GM18873 (cell line): ENCODE measurements around the gene ARHGAP33.

Experiments used
- ATAC-seq: cut with Tn5 transposase; IDR thresholded peaks from one replicate; pipeline ENCODE4 v1.9.1; 2021; ENCODE audit warnings: mild to moderate bottlenecking, moderate library complexity, moderate number of reproducible peaks; ENCODE audit not compliant: unreplicated experiment, low FRiP score

ARHGAP33 gene

GRCh38 chr19:35777086-35777841, 1.9 kb downstream of the ARHGAP33 start:
- ATAC-seq = no peak

DNA sequence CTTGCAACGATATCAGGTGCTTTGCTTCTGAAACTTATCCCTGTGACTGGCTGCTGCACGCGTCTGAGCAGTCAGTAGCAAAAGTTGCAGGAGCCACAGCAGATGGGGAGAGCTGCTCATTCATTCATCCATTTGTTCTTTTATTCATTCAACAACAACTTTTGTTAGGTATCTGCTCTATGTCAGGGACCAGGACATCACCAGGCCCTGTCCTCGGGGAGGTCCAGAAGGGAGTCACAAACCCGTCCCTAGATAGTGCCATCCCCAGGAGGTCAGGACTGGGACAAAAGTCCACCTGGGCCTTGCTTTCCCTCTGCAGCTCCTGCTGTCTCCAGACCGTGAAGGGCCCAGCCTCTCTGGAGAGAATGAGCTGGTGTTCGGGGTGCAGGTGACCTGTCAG, 2.6 kb downstream of the ARHGAP33 start:
- no peak for ATAC-seq

DNA sequence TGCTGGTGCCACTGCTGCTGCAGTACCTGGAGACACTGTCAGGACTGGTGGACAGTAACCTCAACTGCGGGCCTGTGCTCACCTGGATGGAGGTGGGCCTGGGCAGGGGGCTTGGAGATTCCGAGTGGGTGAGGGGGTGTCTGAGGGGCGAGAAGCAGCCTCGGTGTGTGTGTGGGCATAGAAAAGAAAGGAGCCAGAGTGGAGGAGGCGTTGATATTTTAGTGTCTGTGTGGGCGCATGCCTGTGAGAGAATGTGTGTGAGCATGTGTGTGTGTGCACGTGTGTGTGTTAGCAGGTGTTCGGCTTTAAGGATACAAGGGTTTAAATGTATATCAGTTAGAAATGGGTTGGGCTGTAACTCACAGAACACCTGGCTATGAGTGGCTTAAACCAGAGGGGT, 3.7 kb downstream of the ARHGAP33 start:
- ATAC-seq = no peak

- ATAC-seq = no peak
Measured at GRCh38 chr19:35780058-35780457, 4.7 kb downstream of the ARHGAP33 start.

DNA sequence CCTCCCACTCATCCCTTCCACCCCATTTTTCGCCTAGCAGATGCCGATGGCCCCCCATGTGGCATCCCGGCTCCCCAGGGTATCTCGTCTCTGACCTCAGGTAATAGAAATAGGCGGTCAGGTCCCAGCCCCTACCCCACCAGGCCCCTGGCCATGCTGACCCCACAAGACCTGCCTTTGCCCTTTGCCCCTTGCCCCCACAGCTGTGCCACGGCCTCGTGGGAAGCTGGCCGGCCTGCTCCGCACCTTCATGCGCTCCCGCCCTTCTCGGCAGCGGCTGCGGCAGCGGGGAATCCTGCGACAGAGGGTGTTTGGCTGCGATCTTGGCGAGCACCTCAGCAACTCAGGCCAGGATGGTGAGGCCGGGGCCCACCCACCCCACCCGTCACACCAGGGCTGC, 5.4 kb downstream of the ARHGAP33 start:
- no peak for ATAC-seq

DNA sequence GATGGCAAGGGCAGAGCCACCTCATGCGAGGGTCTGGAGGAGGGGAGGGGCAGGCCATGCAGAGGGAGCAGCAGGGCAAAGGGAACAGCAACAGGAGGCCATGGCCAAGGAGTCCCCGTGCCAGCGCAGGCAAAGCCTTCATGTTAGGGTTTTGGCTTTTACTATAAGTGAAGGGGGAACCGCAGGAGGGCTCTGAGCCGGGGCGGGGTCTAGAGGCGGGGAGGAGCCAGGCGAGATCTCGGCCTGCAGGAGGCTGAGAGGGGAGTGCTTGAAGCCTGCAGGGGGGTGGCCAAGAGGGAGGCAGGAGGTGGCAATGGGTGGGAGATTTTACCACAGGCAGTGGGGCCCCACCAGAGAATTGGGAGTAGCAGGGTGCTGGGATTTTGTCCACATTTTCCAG, 6.3 kb downstream of the ARHGAP33 start:
- ATAC-seq = no peak

DNA sequence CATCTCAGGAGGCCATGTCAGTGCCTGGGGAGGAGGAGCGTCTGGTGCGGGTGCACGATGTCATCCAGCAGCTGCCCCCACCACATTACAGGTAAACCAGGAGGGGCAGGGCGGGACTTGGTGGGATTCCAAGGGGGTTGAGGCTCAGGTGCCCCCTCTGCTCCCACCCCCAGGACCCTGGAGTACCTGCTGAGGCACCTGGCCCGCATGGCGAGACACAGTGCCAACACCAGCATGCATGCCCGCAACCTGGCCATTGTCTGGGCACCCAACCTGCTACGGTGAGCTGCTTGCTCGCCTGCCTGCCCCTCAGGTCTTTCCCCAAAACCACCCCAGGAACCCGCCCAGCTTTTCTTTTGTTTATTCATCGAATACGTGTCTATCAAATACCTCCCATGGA, 7.2 kb downstream of the ARHGAP33 start:
- no peak for ATAC-seq

GRCh38 chr19:35783469-35784434, 8.4 kb downstream of the ARHGAP33 start:
- ATAC-seq = no peak

DNA sequence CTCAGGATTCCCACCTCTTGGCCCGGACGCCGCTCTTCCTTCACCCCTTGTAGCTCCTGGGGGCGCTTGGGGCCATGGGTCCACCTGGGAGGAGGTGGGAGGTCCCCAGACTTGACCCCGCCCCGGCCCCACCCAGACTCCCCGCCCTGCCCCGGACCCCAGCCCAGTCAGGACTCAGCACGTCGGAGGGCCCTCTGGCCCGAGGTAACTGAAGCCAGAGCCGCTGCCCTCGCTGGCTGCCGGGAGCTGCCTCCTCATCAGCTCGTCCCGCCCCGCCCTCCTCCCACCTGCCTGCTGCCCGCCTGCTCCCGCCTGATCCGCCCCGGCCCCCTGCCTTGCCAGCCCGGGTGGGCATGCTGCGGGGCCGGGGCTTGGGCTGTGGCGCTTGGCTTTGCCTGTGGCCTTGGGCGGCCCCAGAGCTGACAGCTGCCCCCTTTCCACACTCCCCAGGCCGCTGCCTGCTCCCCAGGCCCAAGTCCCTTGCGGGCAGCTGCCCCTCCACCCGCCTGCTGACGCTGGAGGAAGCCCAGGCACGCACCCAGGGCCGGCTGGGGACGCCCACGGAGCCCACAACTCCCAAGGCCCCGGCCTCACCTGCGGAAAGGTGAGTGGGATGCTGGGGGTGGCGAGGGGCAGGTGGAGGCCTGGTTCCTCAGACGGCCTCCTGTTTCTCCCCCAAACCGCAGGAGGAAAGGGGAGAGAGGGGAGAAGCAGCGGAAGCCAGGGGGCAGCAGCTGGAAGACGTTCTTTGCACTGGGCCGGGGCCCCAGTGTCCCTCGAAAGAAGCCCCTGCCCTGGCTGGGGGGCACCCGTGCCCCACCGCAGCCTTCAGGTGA, 9.4 kb downstream of the ARHGAP33 start:
- ATAC-seq = no peak

DNA sequence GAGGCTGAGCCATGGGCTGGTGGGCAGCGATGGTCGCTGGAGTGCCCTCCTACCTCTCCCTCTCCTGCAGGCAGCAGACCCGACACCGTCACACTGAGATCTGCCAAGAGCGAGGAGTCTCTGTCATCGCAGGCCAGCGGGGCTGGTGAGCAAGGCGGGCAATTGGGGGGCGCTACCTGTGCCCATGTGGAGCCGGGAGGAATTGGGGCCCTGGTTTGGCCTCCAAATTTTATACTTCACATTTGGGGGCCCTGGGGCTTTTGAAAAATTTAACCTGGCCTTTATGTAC, 9.9 kb downstream of the ARHGAP33 start:
- no peak for ATAC-seq

- no peak for ATAC-seq
Measured at GRCh38 chr19:35786299-35787160, 11.2 kb downstream of the ARHGAP33 start.

DNA sequence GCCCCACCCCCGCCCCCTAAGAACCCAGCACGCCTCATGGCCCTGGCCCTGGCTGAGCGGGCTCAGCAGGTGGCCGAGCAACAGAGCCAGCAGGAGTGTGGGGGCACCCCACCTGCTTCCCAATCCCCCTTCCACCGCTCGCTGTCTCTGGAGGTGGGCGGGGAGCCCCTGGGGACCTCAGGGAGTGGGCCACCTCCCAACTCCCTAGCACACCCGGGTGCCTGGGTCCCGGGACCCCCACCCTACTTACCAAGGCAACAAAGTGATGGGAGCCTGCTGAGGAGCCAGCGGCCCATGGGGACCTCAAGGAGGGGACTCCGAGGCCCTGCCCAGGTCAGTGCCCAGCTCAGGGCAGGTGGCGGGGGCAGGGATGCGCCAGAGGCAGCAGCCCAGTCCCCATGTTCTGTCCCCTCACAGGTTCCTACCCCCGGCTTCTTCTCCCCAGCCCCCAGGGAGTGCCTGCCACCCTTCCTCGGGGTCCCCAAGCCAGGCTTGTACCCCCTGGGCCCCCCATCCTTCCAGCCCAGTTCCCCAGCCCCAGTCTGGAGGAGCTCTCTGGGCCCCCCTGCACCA, 11.9 kb downstream of the ARHGAP33 start:
- no peak for ATAC-seq

- ATAC-seq = no peak
Measured at GRCh38 chr19:35788205-35788960, 13.0 kb downstream of the ARHGAP33 start.

DNA sequence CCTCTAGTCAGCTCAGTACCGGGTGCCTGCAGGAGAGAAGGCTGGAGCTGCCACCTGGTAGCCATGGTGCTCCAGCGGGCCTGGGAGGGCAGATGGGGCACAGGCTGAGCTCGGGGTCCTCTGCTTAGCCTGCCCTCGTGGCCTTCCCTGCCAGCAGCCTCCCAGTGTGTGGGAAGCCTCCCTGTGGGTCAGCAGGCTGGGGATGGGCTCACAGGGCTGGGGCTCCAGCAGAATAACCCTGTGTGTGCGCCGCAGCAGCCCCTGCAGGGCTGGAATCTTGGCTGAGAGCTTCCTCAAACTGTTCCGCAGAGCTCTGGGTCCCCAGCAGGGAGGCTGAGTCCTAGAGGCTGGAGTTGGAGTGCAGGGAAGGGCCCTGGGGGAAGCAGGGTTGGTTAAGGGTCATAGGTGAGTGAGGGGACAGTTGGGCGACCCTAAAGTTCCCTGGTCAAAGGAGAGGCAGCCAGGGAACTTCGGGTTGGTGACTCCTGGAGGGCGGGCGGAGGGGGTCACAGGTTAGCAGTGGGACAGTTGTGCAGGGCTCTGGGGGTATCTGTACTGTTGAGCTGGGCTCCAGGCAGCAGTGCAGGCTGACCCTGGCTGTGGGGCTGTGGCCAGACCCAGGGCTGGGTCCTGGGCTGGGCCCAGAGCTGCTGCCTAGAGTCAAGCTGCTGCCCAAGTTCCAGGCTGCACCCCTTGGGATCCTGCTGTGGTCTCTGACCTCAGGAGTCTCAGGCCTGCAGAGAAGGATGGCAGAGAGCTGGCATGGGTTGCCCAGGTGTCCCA, 14.0 kb downstream of the ARHGAP33 start:
- ATAC-seq = no peak

DNA sequence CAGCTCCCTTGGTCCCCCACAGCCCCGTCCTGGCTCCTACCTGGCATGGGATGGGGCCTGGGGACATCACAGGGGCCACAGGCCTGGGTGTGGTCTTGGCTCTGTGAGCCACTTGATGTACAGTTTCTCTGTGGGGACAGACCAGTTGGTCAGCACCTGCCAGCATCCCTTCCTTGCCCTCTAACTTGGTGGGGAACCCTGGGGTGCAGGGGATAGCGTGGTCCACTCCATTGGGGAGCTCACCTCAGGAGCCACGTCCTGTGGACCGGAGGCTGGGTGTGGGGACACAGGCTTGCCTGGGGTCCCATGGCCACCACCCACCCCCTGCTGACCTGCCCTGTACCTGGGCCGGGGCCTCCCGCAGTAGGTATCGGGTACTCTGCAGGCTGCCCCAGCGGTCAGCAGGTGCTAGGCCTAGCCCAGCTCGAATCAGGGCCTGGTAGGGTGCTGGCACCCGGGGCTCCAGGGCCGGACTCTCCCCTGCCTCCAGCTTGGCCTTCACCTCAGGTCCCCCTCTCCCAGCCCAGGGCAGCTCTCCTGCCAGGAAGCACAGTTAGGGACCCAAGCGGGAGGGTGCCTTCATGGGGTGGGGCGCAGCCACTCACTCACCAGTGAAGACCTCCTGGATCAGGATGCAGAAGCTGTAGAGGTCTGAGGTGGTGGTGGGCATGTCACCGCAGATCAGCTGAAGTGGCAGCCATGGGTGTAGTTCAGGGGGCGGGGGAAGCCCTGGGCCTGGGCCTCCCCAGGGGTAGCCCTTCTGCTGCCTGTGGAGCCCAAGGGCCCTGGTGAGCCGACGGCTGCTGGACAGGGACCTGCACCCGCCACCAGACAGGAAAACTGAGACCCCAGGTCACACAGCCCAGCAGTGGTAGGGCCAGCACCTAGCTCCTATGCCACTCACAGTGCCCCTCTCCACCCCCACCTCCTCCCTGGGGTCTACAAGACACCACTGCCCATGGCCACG, 14.9 kb downstream of the ARHGAP33 start:
- no peak for ATAC-seq

- ATAC-seq = no peak
Measured at GRCh38 chr19:35790981-35791813, 15.8 kb downstream of the ARHGAP33 start.
